ENCODE results near the gene CD59. TPM values are rescaled to one million over a fixed set of nuclear protein-coding genes. Genes with fewer than 3 reads are reported as not detected.
"Not testable (repeated sequence)": the region's sequence is repeated elsewhere in the genome, so short reads cannot be mapped to it uniquely, and the experiment has no call there.

Gene CD59
- total RNA-seq, 1 donor from 2014 or later, result 480 TPM

DNA sequence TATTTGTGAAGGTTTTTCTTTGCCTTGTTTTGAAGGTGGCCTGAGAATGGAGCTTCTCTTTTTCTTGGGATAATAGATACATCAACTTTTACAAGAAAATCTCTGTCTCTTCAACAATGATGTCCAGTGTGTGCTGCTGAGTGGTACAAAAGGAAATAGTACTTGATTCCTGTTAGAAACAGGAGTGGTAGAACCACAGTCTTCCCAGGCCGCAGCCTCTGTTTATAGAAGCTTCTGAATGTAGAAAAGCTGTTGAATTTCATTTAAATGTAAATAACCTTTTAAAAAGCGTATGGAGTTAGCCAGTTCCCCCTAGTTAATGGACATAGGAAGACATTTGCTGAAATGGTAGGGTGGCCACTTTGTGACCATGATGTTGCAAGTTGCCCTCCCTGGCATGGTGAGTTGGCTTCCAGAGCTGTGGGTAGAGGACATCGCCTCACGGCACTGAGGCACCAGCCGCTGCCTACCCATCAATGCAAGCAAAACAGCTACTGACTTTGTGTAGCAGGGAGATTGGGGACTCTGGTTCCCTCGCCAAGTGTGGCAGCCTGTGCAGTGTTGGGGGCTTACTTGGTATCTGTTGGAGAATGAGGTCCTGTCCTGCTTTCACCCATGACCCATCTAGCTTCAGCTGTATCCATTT lies 67.1 kb downstream of the CD59 start:
- DNase-seq (ENCODE audit: low read depth), result no peak

GRCh38 chr11:33668468-33668825 lies 67.8 kb downstream of the CD59 start:
- no peak for DNase-seq (ENCODE audit: low read depth)

GRCh38 chr11:33667819-33668467 lies 68.3 kb downstream of the CD59 start:
- DNase-seq (ENCODE audit: low read depth), result no peak

GRCh38 chr11:33665350-33666106 lies 70.7 kb downstream of the CD59 start:
- no peak for DNase-seq (ENCODE audit: low read depth)

GRCh38 chr11:33664827-33665226 lies 71.4 kb downstream of the CD59 start:
- DNase-seq (ENCODE audit: low read depth), result no peak

- DNase-seq (ENCODE audit: low read depth), result no peak
Measured at GRCh38 chr11:33664166-33664565, 72.1 kb downstream of the CD59 start.

GRCh38 chr11:33663121-33663520 lies 73.1 kb downstream of the CD59 start:
- DNase-seq (ENCODE audit: low read depth), result no peak

- not testable (repeated sequence) for DNase-seq (ENCODE audit: low read depth)
Measured at GRCh38 chr11:33661526-33661925, 74.7 kb downstream of the CD59 start.

DNA sequence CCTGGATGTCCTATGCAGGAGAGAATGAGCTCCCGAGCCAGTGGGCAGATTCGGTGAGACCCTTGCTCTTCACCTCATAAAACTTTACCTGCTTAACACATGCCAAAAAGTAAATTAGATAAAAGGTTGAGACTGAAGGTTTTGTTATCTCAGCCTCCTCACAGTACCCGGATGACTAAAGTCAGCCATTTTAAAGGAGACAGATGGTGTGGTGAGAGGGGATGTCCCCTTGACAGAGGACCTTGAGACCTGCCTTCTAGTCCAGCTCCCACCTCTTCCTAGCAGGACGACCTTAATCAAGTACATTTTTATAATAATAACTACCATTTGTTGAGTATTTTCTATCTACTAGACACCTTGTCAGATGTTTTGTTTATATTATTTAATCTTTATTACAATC lies 75.3 kb downstream of the CD59 start:
- no peak for DNase-seq (ENCODE audit: low read depth)

DNA sequence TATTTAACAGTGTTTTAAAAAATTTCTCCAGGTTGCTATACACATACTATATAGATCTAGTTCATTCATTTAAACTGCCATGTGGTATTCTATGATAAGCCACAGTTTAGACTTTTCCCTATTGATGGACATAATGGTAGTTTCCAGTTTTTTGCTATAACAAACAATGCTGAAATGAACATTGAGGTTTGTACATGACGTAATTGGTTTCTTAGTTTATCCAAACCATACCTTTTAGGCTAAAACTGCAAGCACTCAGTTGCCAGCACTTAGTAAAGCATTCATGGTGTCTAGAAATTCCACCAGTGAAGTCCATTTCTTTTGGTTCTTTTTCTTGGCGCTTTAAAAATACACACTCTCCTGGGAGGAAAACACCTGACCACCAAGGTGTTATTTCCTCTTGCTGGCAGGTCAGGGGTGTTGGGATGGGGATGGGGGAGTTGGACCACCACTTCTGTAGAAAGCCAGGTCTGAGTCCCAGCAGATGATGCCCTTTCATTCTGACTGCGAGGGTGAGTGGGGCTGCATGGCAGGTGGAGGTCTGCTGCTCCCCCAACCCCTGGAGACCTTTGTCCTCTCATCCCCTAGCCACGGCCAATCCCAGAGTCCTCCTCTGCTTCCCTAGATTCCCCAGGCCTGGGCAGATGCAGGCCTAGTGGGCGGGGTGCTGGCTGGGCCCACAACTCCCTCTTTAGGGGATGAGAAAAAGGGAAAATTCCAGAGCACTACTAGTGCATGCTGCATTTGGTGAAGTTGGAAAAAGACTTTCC lies 76.7 kb downstream of the CD59 start:
- DNase-seq (ENCODE audit: low read depth), result no peak

DNA sequence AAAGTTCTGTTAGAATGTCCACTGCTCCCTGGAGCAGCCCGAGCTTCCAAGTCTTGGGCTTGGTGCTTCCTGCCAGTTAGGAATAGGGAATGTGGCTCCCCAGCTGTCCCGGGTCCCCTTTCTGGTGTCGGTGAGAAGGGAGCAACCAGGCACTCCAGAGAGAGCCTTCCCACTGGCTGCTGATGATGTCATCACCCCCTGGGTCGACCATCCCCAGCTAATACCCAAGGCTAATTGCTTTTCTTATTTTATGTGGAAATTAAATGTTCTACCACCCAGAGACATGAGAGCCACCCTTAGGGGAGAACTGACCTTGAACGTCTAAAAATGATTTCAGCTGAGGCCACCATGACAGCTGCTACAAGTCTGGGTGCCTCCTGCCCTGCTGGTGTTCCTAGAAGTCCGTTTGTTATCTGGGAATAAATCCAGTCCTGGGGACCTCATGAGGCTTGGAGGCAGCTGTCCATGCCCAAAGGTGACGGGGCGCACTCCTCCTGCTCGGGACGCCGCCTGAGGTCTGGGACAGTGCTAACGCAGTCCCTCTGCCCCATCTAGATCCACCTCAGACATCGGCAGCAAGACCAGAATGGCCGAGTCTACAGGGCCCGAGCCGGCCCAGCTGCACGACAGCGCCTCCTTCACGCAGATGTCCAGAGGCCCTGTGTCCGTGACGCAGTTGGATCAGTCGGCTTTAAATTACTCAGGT lies 77.9 kb downstream of the CD59 start:
- DNase-seq (ENCODE audit: low read depth), result peak; percentile 85

DNA sequence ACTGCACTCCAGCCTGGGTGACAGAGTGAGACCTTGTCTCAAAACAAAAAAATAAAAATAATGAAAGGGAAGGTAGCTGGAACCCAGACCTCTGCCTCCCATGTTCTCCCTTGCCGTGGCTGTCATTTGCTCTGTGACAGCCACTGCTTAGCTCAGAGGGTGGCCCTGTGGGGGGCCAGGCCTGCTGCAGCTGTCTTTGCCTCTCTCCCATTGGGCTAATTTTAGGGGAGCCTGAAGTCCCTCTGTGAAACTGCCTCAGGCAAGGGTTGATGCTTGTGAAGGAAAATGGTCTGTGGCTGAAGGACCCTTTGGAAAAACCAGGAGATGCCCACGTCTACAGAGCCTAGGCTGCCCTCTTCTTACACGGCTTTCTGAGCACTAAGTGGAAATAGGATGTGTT lies 78.5 kb downstream of the CD59 start:
- DNase-seq (ENCODE audit: low read depth), result peak; percentile 67

DNA sequence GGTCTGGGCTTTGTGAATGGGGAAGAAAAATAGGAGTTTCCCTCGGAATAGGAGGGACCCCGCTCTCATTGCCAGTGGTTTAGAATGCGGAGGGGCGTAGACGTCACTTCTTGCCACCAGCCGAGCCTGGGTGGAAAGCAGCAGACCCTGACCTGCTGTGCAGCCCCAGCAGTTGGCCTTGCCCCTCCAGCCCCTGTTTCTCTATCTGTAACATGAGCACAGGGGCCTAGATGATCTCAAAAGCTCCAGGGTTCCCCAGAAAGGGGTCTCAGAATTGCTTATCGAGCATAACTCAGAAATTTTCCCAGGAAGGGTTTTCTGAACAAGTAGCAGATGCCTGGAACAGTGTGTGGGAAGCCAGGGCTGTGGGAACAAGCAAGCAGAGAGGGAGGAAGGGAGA lies 79.5 kb downstream of the CD59 start:
- no peak for DNase-seq (ENCODE audit: low read depth)

DNA sequence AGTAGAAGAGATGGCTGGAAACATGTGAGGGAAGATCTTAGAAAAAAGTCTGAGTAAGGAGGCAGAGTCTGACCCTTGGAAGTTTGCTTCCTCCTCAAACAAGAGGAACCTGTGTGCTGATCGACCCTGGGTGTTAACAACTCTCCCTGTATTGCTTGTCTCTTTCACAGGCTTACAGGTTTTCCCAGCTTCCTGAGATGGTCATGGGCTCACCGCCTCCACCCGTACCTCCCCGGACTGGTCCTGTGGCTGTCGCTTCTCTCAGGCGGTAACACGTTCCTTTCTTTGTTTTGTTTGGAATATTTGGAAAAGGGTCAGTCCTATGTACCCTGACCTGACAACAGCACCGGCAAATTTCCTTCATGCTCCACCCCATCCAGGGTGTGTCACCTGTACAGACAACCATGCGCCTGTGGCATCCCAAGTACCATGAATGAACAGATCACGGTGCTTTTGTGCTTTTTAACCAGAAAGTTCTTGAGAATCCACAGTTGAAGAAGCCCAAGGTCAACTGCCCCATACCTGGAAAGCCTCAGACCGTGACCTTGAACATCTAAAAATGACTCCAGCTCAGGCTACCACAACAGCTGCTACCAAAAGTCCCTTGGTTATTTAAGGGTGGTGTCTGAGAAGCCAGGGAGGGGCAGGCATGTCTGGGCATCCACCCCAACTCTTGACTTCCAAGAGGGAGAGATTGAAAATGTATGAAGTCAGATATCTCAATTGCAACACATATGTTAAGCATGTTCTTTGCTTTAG lies 80.2 kb downstream of the CD59 start:
- peak; percentile 87 for DNase-seq (ENCODE audit: low read depth)

GRCh38 chr11:33654594-33654993 lies 81.6 kb downstream of the CD59 start:
- no peak for DNase-seq (ENCODE audit: low read depth)

Other genes with a start within 250 kb of the CD59 start
- not detected in 2 replicates for gene C11orf91, start 35.6 kb downstream of the CD59 start, total RNA-seq
- 29.1 and 35.6 TPM in 2 replicates for gene FBXO3, start 38.1 kb upstream of the CD59 start, total RNA-seq
- gene LMO2, start 155.7 kb upstream of the CD59 start, total RNA-seq, result 8.5 and 10.6 TPM in 2 replicates

All from myocyte (in vitro differentiated cells).